Glomerular visceral epithelial cell (primary cell): ENCODE results near the gene KIF3B.
"Not testable (repeated sequence)": the region's sequence is repeated elsewhere in the genome, so short reads cannot be mapped to it uniquely, and the experiment has no call there.

ENCODE experiments used
- DNase-seq: peaks from one replicate; pipeline ENCODE4 v3.0.0-alpha.2; 2016; ENCODE audit errors: extremely low spot score

The KIF3B gene

DNA sequence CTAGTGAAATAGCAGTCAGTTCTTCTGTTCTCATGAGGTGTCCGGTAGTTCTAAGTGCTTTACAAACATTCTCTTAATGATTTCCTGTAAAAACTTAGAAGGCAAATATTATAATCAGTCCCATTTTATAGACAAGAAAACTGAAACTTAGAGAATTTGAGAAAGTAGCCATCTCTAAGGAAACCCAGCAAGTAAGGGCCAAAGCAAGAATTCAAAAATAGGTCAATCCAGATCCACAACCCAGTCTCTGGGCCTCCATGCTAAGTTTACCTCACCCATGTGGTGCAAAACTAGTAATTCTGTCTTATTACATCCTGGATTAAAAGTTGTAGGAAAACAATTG, 53.1 kb downstream of the KIF3B start:
- DNase-seq, result no peak

DNA sequence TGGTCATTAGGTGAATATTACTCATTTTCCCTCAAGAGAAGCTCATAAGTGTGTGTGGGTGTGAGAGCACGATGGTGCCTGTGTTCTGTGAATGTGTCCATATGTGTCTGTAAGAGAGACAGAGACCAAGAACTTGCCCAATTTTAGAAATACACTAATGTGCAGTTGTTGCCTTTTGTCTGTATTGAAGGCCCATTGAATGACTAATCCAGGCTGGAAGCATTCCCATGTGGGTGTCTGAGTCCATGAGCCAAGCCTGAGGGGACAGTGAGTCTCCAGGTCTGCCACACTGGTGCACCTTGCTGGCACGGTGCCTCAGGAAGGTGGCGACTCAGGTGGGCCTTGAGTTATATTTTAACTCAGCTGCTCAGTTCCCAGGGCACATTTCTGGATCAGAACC, 55.2 kb downstream of the KIF3B start:
- peak; percentile 37 for DNase-seq

DNA sequence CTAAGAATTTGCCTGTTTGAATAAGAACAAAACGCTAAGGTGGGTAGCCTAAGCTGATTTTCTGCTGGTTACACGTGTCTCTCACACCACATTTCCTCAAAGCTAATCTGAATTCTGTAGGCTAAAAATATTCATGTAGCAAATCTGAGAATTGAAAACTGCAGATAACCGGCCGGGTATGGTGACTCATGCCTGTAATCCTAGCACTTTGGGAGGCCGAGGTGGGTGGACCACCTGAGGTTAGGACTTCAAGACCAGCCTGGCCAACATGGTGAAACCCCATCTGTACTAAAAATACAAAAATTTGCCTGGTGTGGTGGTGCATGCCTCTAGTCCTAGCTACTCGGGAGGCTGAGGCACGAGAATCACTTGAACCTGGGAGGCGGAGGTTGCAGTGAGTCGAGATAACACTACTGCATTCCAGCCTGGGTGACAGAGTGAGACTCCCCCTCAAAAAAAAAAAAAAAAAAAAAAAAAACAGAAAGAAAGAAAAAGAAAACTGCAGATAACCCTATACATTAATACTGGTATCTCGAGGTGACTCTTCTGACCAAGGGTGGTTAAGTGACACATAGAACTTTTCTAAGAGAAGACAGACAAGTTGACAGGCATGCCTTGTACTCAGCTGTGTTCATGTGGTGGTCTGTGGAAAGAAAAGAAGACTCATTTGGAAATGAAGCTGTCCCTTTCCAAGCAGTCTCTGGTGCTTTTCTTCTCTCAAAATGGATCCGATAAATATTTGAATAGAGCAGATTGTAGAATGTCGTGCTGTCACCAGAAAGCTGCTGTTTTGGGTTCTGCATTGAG, 55.9 kb downstream of the KIF3B start:
- DNase-seq, result no peak

DNA sequence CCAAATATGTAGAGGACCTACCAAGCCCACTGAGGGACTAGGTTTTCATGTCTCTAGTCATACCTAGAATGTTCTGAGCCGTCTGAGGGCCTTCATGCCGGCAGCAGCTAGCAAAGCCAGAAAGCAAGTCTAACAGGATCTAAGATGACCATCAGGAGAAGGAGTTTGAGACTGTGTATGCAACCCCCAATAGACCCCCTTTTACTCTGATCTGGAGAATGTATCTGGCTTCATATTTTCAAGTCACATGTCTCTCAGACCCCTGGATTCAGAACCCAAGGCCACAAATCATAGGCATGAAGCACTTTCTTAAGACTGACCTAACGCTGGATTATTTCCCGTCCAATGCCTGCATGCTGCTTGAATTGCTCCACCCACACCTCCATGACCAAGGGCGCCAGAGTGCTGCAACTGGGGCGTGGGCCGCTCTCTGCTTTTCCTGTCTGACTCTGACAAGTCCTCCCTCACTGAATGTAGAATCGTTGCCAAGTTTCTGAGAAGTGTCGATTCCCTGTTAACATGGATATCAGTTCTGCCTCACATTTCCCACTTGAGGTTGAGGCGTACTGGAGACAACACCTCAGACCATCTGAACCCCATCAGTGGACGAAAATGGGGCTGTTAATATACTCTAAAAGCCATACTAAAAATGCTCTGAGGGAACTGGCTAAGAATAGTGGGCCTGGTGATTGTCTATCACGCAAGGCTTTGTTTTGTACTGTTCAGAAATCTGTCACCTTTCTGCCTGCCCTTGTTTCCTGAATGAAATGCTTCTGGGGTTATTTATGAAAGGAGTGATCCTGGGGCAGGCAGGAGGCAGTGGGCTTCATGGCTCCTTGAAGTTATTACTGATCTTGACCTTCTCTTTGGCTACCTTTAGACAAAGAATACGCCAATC, 56.8 kb downstream of the KIF3B start:
- no peak for DNase-seq

DNA sequence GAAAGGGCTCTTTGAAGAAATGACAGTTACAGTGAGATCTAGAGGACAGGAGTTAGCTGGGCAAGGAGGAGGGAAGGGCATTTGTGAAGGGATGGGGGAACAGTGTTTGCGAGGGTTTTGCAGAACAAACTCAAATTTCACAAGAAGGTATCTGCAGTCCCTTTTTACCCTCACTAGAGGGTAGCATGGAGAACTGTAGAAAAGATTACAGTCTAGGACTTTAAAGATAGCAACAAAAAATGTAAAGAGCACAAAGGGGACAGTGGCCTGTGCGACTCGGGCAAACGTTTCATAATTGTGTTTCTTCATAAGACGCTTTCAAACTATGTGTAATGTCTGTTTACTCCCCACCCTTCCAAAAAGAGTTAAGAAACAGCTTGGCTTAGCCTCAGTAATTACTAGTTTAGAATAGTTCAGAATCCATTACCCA, 59.5 kb downstream of the KIF3B start:
- peak; percentile 40 for DNase-seq

DNA sequence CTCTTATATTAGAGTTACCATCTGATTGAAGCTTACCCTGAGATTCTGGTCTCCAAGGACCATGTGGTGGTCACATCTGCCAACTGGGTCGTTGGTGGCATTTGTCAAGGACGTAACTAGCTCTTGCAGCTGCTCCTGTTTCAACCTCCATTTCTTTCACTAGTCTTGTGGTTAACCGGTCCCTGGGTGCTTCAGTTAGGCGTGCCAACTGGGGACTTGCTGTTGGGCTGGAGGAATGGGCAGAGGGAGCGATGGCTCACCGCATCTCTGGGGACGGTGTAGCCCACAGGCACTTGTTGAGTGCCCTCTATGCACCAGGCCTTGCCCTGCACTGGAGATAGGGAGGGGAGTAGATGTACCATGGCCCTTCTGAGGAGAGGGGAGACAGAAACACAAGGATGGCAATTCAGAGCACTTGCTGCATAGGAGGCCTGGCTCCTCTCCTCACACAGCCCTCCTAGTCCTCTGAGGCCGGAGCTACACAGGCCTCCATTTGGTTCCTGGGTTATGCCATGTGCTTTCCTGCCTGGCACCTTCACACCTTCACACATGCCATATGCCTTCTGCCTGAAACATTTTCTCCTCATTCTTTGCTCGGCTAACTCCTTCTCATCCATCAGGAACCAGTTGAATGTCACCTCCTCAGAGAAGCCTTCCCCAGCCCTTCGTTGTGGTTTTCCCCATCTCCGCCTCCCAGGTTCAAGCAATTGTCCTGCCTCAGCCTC, 60.6 kb downstream of the KIF3B start:
- no peak for DNase-seq

DNA sequence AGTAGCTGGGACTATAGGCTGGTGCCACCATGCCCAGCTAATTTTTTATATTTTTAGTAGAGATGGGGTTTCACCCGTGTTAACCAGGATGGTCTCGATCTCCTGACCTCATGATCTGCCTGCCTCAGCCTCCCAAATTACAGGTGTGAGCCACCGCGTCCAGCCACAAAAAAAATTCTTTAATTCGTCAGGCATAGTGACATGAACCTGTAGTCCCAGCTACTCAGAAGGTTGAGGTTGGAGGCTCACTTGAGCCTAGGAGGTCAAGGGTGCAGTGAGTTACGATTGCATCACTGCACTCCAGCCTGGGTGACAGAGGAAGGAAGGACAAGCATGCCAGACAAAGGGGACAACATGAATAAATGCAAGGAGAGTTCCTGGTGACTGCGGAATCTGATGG, 61.2 kb downstream of the KIF3B start:
- no peak for DNase-seq

DNA sequence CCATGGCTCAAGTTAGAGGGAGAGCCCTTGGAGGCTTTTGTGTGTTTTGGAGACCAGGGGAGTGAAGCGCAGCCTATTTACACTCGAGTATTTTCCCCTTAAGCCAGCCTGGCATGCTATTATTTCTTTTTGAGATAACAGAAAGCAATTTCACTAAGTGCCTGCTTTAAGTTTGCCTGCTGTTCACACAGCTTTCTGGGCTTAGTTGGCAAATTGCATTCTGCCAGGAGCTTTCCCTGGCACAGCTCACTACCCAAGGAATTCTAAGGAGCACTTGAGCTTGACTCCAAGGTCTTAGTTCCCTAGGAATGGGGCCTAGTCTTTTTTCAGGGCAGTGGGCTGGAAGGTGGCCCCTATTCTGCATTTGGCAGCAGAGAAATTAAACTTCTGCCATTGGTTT, 61.7 kb downstream of the KIF3B start:
- no peak for DNase-seq

DNA sequence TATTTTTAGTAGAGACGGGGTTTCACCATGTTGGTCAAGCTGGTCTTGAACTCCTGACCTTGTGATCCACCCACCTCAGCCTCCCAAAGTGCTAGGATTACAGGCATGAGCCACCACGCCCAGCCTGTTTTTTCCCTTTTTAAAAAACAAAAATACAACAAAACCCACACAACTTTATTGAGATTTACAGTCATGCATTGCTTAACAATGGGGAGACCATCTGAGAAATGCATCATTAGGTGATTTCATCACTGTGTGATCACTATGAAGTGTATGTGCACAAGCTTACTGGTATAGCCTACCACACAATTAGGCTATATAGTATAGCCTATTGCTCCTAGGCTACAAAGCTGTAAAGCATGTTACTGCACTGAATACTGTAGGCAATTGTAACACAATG, 63.6 kb downstream of the KIF3B start:
- DNase-seq, result not testable (repeated sequence)

DNA sequence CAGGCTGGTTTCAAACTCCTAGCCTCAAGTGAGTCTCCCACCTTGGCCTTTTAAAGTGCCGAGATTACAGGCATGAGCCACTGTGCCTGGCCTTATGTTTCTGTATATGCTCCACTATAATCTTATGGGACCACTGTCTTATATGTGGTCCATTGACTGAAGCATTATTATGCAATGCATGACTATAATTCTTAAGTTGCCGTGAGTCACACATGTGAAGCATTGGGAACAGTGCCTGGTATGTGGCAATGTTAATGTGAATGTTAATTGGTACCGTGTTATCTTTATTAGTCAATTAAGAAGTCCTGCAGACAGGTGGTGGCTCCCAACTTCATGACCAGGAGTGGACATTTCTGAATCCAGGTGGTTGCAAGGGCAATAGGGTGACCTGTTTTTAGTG, 66.0 kb downstream of the KIF3B start:
- no peak for DNase-seq

DNA sequence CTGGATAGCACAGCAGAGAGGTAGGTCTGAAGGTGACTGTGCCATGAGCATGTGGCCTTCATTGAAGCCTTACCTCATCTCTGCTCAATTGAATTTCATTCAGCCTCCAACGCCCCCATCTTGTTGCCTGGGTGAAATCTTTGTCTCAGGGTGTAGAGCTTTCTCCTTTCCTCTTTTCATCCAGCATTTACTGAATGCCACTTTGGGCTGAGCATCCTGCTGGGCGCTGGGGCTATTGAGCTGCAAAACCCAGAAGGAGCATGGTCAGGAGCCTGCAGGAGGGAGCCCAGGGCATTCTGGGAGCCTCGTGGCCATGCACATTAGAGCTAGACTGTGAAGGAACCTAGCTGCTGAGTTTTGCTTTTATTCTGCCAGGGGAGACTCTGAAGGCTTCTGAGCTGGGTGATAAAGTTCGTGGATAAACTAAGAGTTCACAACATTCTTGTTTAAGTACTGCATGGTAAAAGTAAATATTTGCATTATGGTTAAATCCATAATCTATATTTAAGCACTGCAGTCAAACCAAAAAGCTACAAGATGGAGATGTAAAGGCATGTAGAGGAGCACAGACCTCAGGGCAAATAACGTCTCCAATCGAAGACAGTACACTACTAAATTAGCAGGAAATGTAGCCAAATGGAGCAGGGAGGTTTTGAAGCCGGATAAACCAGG, 67.5 kb downstream of the KIF3B start:
- DNase-seq, result no peak

DNA sequence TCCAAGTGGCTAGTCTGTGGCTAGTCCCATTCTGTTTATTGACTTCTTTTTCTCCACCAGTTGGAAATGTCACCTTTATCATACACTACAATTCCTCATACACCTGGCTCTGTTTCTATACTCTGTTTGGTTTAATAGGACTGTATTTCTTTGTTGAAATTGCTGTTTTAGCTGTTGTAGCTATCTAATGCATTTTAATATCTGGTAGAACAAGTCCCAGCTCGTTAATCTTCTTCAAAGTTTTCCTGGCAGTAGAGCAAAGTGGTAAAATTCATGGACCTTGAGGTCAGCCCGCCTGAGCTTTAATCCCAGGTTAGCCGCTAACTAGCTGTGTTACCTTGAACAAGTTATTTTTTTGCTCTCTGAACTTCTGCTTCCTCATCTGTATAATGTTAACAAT, 70.8 kb downstream of the KIF3B start:
- no peak for DNase-seq

DNA sequence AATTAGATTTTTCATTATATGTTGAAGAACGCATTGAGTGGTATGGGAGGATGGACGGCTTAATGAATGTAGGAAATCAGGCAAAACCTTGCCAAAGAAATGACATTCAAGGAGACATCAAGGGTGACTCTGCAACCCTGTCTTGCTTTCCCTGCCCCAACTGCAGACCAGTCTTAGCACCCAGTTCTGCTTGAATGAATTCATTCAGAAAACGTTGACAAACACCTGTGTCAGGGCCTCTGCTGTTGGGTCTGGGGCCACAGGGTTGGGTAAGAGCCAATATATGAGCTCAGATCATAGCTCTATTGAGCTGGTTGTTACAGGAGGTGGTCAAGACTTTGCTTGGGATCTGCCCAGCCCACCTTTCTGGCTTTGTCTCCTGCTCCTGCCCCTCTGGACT, 73.0 kb downstream of the KIF3B start:
- no peak for DNase-seq

DNA sequence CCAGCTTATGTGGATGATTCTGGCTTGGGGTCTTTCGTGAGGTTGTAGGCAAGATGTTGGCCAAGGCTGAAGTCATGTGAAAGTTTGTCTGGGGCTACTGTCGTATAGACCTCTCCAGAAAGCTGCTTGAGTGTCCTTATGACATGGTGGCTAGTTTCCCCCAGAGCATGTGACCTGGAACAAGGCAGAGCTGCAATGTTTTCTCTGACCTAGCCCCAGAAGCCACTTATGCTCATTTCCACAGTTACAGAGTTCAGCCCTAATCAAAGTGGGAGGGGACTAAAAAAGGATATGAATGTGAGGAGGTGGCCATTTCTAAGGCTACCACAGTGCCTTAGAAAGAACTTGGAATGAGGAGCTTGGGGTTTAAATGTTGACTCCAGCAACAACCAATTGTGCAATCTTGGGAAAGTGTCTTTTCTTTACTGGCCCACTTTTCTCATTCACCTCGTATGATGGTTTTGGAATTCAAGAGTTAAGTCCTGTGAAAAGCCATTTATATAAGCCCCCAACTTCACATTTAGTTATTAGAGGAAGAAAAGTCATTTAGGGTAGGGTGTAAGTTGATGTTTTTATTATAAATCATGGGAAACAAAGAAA, 74.8 kb downstream of the KIF3B start:
- DNase-seq, result no peak

DNA sequence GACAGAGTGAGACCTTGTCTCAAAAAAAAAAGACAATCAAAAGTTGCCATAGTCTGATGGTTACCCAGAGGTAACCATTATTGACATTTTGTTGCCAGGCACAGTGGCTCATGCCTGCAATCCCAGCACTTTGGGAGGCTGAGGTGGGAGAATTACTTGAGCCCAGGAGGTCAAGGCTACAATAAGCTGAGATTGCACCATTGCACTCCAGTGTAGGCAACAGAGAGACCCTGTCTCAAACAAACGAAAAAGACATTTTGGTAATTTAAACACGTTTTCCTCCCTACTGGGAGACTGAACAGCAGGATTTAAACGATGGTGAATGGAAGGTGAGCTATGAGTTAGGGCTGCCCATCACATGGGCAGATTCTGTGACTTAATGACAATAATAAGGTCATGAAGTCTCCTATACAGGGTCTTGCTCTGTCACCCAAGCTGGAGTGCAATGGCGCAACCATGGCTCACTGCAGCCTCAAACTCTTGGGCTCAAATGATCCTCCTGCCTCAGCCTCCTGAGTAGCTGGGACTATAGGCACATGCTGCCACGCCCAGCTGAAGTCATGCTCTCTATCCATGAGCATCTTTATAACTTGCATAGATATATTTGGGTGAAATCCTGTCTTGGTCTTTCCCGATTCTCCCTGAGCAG, 76.5 kb downstream of the KIF3B start:
- DNase-seq, result no peak

DNA sequence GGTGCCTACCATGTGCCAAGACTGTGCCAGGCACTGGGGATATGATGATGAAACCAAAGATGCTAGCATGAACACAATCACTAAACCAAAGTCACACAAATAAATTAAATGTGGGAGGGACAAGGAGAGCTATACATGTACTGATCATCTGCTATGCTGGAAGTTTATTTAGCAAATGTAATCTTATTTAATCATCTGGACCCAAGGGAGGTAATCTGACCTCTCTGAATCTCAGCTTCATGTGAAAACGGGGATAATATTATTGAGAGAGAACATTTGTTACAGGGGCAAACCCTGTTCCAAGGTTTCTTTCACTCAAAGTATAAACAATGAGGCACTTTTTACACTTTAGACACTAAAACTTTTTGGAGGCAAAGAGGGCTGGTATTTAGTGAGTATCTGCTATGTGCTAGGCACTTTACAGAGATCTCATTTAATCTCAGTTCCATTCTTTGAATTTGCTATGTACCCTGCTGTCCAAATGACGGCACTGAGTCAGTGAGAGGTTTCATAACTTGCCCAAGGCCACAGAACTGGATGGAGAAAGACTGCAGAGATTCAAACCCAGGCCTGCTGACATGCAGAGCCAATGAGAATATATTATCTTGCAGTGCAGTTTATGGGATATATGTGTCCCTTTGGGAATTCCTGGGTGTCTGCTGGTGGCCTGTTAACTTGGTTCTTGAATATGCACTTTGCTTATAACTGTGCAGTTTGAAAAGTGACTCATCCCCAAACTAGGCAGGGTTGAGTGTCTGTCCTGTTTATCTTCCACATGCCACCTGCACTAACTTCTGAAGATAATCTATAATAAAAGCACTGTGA, 77.4 kb downstream of the KIF3B start:
- DNase-seq, result peak; percentile 53

DNA sequence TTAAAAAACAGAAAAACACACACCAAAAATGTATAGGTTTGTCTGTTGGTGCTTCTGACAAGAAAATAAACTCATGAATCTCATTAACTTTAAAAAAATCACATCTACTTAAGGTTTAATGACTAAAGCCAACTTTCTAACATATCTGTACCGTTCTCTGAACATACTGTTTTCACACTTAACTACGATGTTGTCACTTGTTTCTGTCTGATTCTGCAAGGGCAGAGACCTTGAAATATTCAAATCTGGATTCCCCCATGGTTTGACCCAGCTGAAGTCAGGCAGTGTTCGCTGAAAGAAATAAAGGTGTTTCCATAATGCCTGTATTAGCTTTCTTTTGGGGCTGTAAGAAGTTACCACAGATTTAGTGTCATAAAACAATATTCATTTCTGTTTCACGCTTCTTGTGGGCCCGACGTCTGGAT, 78.0 kb downstream of the KIF3B start:
- no peak for DNase-seq

DNA sequence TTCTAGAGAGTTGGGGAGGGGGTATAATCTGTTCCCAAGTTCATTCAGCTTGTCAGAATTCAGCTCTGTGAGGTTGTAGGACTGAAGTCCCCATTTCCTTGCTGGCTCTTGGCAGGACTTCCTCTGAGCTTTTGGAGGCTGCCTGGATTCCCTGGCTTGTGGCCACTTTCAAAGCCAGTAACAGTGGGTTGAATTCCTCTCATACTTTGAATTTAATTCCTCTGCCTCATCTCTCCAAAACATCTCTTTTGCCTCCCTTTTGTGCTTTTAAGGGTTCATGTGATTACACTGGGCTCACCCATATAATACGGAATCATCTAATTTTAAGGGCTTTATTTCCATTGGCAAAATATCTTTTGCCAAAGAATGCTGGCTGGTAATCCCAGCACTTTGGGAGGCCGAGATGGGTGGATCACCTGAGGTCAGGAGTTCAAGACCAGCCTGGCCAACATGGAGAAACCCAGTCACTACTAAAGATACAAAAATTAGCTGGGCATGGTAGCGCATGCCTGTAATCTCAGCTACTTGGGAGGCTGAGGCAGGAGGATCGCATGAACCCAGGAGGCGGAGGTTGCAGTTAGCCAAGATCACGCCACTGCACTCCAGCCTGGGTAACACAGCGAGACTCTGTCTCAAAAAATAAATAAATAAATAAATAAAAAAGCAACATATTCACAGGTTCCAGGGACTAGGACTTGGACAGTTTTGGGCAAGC, 78.6 kb downstream of the KIF3B start:
- DNase-seq, result peak; percentile 74

DNA sequence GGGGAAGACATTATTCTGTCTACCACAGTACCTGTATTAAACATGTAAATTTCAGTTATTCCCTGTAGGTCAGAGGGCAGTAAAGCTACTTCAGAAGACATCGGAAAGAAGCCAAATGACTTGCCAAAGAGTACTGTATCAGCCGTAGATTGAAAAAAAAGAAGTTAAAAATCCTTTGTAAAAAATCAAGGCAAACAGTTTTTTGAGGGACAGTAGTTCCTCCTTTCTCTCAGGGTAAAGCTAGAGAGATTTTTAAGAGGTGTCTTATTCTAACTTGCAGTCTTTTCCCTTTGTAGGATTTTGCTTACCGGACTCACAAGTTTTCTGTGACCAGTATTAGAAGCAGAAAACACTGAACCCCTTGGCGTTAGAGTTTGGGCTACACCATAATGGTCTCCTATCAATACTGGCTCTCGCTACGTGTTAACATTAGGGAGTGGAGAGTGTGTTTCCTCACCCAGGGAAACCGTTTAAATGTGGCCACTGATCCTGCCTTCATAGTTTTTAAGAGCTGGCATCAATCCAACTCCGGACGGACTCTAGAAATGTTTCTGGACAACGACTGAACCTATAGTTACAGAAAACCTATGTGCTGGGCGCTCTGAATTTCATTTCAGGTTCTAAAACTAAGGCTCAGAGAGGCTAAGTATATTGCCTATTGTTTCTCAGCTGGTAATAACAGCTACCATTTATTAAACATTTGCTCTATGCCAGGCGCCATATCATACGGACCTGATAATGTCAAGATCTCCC, 79.3 kb downstream of the KIF3B start:
- DNase-seq, result no peak
